GM23338 (cell line): Measurements from ENCODE around the gene LAMC3. TPM values are rescaled to one million over a fixed set of nuclear protein-coding genes. Genes with fewer than 3 reads are reported as not detected.

Source experiments
- ATAC-seq: fragments of 200-7000 bp; cut with Tn5 transposase; 3 replicates; pipeline ENCODE4 v1.9.1; 2020
- DNase-seq: peaks from one replicate; pipeline ENCODE4 v3.0.0-alpha.2; 2015; ENCODE audit warnings: low spot score
- H2AFZ ChIP-seq: fragments of 200-600 bp; sonication (generic); 2 replicates; pipeline ENCODE4 v1.8.0; 2016; ENCODE audit warnings: antibody characterized with exemption, mild to moderate bottlenecking, moderate library complexity
- H3F3A ChIP-seq: fragments of 200-600 bp; sonication (generic); replicated peaks from 2 replicates; pipeline ENCODE4 v1.8.0; 2017; ENCODE audit warnings: antibody characterized with exemption, mixed run types, low read depth
- H3K27ac ChIP-seq: fragments of 200-600 bp; sonication (generic); 2 replicates; pipeline ENCODE4 v1.6.1; 2016; ENCODE audit warnings: low read depth
- H3K27me3 ChIP-seq: fragments of 200-600 bp; sonication (generic); 2 replicates; pipeline ENCODE4 v1.8.0; 2016; ENCODE audit warnings: mild to moderate bottlenecking, mixed run types, moderate library complexity; ENCODE audit not compliant: insufficient read depth
- H3K36me3 ChIP-seq: fragments of 200-600 bp; sonication (generic); 2 replicates; pipeline ENCODE4 v1.8.0; 2016; ENCODE audit warnings: mild to moderate bottlenecking; ENCODE audit not compliant: insufficient read depth
- H3K4me1 ChIP-seq: fragments of 200-600 bp; sonication (generic); 2 replicates; pipeline ENCODE4 v1.8.0; 2016; ENCODE audit warnings: mild to moderate bottlenecking, moderate library complexity; ENCODE audit not compliant: insufficient read depth
- H3K4me2 ChIP-seq: fragments of 200-600 bp; sonication (generic); 2 replicates; pipeline ENCODE4 v1.7.1; 2017; ENCODE audit warnings: mixed run types
- H3K4me3 ChIP-seq: fragments of 200-600 bp; sonication (generic); 2 replicates; pipeline ENCODE4 v1.6.1; 2016; ENCODE audit warnings: mixed run types
- H3K79me2 ChIP-seq: fragments of 200-600 bp; sonication (generic); replicated peaks from 2 replicates; pipeline ENCODE4 v1.8.0; 2017; ENCODE audit warnings: mild to moderate bottlenecking; ENCODE audit not compliant: insufficient read depth
- H3K9me2 ChIP-seq: fragments of 200-600 bp; sonication (generic); 2 replicates; pipeline ENCODE4 v1.8.0; 2017; ENCODE audit not compliant: insufficient read depth
- H4K20me1 ChIP-seq: fragments of 200-600 bp; sonication (generic); replicated peaks from 2 replicates; pipeline ENCODE4 v1.8.0; 2017; ENCODE audit warnings: mild to moderate bottlenecking; ENCODE audit not compliant: insufficient read depth
- H3K27ac Mint-ChIP-seq: 2 replicates; pipeline ENCODE4 v1.8.0; 2020; ENCODE audit warnings: inconsistent platforms, mild to moderate bottlenecking, moderate library complexity, mixed read lengths
- H3K27me3 Mint-ChIP-seq: 3 replicates; pipeline ENCODE4 v1.8.0; 2022; ENCODE audit warnings: low read depth, mild to moderate bottlenecking, moderate library complexity, mixed read lengths, inconsistent platforms; ENCODE audit not compliant: insufficient read depth, poor library complexity
- H3K36me3 Mint-ChIP-seq: 3 replicates; pipeline ENCODE4 v1.8.0; 2021; ENCODE audit warnings: low read depth, mild to moderate bottlenecking, inconsistent platforms, moderate library complexity, mixed read lengths
- H3K4me1 Mint-ChIP-seq: 3 replicates; pipeline ENCODE4 v1.8.0; 2020; ENCODE audit warnings: mild to moderate bottlenecking, inconsistent platforms, mixed read lengths
- H3K4me3 Mint-ChIP-seq: 3 replicates; pipeline ENCODE4 v1.8.0; 2021; ENCODE audit warnings: moderate library complexity, mild to moderate bottlenecking, inconsistent platforms, mixed read lengths
- H3K9me3 Mint-ChIP-seq: 3 replicates; pipeline ENCODE4 v1.8.0; 2020; ENCODE audit warnings: moderate library complexity, mild to moderate bottlenecking, inconsistent platforms, mixed read lengths
- CREB1 ChIP-seq: fragments of 250-450 bp; sonication (Bioruptor Pico); IDR thresholded peaks from 2 replicates; pipeline ENCODE4 v1.5.0; 2020; ENCODE audit warnings: low read depth, mild to moderate bottlenecking, moderate library complexity
- EZH2 ChIP-seq: fragments of 200-600 bp; sonication (generic); IDR thresholded peaks from one replicate; pipeline ENCODE4 v1.8.0; 2017; ENCODE audit warnings: antibody characterized with exemption, mild to moderate bottlenecking, low read depth; ENCODE audit not compliant: unreplicated experiment
- EZH2phosphoT487 ChIP-seq: fragments of 200-600 bp; sonication (generic); IDR thresholded peaks from one replicate; pipeline ENCODE4 v1.8.1; 2018; ENCODE audit warnings: antibody characterized with exemption; ENCODE audit not compliant: unreplicated experiment
- JUNB ChIP-seq: IDR thresholded peaks from one replicate; pipeline ENCODE4 v1.6.1; 2016; ENCODE audit warnings: antibody characterized with exemption; ENCODE audit not compliant: unreplicated experiment
- NANOG ChIP-seq: IDR thresholded peaks from 2 replicates; pipeline ENCODE4 v1.6.1; 2016; ENCODE audit warnings: antibody characterized with exemption, borderline replicate concordance
- POLR2AphosphoS5 ChIP-seq: IDR thresholded peaks from 2 replicates; pipeline ENCODE4 v1.6.1; 2016; ENCODE audit warnings: antibody characterized with exemption, low read depth
- STAT1 ChIP-seq: IDR thresholded peaks from one replicate; pipeline ENCODE4 v1.6.1; 2016; ENCODE audit warnings: antibody characterized with exemption; ENCODE audit not compliant: unreplicated experiment
- ZNF114 ChIP-seq: fragments of 250-450 bp; sonication (Bioruptor Pico); IDR thresholded peaks from 2 replicates; pipeline ENCODE4 v1.5.0; 2020; ENCODE audit warnings: mild to moderate bottlenecking, moderate library complexity
- polyA plus RNA-seq: library from polyadenylated mRNA; unstranded; fragments of >200 nt; fragmentation: Nextera tagmentation; extraction: Ambion mirVana; gene quantifications from 2 replicates; pipeline ENCODE4 v1.2.1, GENCODE V29; 2016
- total RNA-seq: library from RNA; depleted of rRNA; stranded (reverse); fragments of >200 nt; shearing (Covaris generic); gene quantifications from 2 replicates; pipeline ENCODE4 v1.2.3, GENCODE V29; 2014
- TF ChIP-seq, protein P1 (sequence below), 2 experiments: fragments of 200-600 bp in 1 of 2; sonication (generic) in 1 of 2; conservative IDR thresholded peaks; 2 replicates each; pipeline versions ENCODE4 v1.5.1 to v1.6.1; 2016 to 2017; ENCODE audit warnings: antibody characterized with exemption in 2 of 2, low read depth in 2 of 2, mild to moderate bottlenecking in 2 of 2, moderate library complexity in 1 of 2
- TF ChIP-seq, protein P2 (sequence below): IDR thresholded peaks from 2 replicates; pipeline ENCODE4 v1.6.1; 2016; ENCODE audit warnings: antibody characterized with exemption
- TF ChIP-seq, protein P3 (sequence below): fragments of 250-450 bp; sonication (Bioruptor Pico); IDR thresholded peaks from 2 replicates; pipeline ENCODE4 v1.5.0; 2020; ENCODE audit warnings: mild to moderate bottlenecking, moderate library complexity
- TF ChIP-seq, protein P4 (sequence below): IDR thresholded peaks from one replicate; pipeline ENCODE4 v1.6.1; 2018; ENCODE audit warnings: antibody characterized with exemption; ENCODE audit not compliant: unreplicated experiment

LAMC3 gene
- total and polyA plus RNA-seq, 2 experiments from 2014 or later, result 9.0 to 27.4 TPM

DNA sequence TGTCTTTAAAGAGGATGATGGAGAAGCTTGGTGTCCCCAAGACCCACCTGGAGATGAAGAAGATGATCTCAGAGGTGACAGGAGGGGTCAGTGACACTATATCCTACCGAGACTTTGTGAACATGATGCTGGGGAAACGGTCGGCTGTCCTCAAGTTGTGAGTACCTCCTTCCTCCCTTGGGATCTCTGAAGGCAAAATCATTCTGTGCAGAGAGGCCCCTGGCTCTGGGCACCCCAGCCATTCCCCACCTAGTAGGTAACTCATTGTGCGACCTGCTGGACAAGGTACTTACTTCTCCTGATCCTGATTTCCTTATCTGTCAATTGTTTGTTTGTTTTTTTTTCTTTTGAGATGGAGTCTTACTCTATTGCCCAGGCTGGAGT, 108.8 kb downstream of the LAMC3 start:
- peaks cover 6% of the 10 kb centered on the region; the same call in 1 of the 2 replicates for H3F3A ChIP-seq
- H3K4me1 ChIP-seq, result no peaks in the 10 kb centered on the region
- Mint-ChIP-seq H3K36me3 (peaks cover 85% of the 10 kb centered on the region), H3K27me3 (peaks cover 13% of the 10 kb centered on the region), H3K4me1 (peaks cover 1% of the 10 kb centered on the region; the same call in 1 of the 3 replicates), H3K27ac (no peak overlapping the region), H3K9me3 (no peaks in the 10 kb centered on the region), H3K4me3 (no peak overlapping the region)
- H3K9me2 ChIP-seq, result no peaks in the 10 kb centered on the region
- TF ChIP-seq JUNB, result no peak
- TF ChIP-seq EZH2phosphoT487, result no peak
- TF ChIP-seq ZNF114 (CRISPR knock-in tag), result no peak
- TF ChIP-seq, protein P1, sequence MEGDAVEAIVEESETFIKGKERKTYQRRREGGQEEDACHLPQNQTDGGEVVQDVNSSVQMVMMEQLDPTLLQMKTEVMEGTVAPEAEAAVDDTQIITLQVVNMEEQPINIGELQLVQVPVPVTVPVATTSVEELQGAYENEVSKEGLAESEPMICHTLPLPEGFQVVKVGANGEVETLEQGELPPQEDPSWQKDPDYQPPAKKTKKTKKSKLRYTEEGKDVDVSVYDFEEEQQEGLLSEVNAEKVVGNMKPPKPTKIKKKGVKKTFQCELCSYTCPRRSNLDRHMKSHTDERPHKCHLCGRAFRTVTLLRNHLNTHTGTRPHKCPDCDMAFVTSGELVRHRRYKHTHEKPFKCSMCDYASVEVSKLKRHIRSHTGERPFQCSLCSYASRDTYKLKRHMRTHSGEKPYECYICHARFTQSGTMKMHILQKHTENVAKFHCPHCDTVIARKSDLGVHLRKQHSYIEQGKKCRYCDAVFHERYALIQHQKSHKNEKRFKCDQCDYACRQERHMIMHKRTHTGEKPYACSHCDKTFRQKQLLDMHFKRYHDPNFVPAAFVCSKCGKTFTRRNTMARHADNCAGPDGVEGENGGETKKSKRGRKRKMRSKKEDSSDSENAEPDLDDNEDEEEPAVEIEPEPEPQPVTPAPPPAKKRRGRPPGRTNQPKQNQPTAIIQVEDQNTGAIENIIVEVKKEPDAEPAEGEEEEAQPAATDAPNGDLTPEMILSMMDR (conservative IDR thresholded peaks at IDR 0.05; ENCODE audit: low read depth in 2 of 2), result no peak
- TF ChIP-seq NANOG, result no peak
- TF ChIP-seq, protein P2, sequence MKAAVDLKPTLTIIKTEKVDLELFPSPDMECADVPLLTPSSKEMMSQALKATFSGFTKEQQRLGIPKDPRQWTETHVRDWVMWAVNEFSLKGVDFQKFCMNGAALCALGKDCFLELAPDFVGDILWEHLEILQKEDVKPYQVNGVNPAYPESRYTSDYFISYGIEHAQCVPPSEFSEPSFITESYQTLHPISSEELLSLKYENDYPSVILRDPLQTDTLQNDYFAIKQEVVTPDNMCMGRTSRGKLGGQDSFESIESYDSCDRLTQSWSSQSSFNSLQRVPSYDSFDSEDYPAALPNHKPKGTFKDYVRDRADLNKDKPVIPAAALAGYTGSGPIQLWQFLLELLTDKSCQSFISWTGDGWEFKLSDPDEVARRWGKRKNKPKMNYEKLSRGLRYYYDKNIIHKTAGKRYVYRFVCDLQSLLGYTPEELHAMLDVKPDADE, result no peak
- TF ChIP-seq STAT1, result no peak
- no peak for TF ChIP-seq POLR2AphosphoS5
- TF ChIP-seq, protein P3, sequence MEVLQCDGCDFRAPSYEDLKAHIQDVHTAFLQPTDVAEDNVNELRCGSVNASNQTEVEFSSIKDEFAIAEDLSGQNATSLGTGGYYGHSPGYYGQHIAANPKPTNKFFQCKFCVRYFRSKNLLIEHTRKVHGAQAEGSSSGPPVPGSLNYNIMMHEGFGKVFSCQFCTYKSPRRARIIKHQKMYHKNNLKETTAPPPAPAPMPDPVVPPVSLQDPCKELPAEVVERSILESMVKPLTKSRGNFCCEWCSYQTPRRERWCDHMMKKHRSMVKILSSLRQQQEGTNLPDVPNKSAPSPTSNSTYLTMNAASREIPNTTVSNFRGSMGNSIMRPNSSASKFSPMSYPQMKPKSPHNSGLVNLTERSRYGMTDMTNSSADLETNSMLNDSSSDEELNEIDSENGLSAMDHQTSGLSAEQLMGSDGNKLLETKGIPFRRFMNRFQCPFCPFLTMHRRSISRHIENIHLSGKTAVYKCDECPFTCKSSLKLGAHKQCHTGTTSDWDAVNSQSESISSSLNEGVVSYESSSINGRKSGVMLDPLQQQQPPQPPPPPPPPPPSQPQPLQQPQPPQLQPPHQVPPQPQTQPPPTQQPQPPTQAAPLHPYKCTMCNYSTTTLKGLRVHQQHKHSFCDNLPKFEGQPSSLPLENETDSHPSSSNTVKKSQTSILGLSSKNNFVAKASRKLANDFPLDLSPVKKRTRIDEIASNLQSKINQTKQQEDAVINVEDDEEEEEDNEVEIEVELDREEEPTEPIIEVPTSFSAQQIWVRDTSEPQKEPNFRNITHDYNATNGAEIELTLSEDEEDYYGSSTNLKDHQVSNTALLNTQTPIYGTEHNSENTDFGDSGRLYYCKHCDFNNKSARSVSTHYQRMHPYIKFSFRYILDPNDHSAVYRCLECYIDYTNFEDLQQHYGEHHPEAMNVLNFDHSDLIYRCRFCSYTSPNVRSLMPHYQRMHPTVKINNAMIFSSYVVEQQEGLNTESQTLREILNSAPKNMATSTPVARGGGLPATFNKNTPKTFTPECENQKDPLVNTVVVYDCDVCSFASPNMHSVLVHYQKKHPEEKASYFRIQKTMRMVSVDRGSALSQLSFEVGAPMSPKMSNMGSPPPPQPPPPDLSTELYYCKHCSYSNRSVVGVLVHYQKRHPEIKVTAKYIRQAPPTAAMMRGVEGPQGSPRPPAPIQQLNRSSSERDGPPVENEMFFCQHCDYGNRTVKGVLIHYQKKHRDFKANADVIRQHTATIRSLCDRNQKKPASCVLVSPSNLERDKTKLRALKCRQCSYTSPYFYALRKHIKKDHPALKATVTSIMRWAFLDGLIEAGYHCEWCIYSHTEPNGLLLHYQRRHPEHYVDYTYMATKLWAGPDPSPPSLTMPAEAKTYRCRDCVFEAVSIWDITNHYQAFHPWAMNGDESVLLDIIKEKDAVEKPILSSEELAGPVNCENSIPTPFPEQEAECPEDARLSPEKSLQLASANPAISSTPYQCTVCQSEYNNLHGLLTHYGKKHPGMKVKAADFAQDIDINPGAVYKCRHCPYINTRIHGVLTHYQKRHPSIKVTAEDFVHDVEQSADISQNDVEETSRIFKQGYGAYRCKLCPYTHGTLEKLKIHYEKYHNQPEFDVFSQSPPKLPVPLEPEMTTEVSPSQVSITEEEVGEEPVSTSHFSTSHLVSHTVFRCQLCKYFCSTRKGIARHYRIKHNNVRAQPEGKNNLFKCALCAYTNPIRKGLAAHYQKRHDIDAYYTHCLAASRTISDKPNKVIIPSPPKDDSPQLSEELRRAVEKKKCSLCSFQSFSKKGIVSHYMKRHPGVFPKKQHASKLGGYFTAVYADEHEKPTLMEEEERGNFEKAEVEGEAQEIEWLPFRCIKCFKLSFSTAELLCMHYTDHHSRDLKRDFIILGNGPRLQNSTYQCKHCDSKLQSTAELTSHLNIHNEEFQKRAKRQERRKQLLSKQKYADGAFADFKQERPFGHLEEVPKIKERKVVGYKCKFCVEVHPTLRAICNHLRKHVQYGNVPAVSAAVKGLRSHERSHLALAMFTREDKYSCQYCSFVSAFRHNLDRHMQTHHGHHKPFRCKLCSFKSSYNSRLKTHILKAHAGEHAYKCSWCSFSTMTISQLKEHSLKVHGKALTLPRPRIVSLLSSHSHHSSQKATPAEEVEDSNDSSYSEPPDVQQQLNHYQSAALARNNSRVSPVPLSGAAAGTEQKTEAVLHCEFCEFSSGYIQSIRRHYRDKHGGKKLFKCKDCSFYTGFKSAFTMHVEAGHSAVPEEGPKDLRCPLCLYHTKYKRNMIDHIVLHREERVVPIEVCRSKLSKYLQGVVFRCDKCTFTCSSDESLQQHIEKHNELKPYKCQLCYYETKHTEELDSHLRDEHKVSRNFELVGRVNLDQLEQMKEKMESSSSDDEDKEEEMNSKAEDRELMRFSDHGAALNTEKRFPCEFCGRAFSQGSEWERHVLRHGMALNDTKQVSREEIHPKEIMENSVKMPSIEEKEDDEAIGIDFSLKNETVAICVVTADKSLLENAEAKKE (CRISPR knock-in tag), result no peak
- no peak for TF ChIP-seq EZH2
- no peak for TF ChIP-seq CREB1 (CRISPR knock-in tag)
- TF ChIP-seq, protein P4, sequence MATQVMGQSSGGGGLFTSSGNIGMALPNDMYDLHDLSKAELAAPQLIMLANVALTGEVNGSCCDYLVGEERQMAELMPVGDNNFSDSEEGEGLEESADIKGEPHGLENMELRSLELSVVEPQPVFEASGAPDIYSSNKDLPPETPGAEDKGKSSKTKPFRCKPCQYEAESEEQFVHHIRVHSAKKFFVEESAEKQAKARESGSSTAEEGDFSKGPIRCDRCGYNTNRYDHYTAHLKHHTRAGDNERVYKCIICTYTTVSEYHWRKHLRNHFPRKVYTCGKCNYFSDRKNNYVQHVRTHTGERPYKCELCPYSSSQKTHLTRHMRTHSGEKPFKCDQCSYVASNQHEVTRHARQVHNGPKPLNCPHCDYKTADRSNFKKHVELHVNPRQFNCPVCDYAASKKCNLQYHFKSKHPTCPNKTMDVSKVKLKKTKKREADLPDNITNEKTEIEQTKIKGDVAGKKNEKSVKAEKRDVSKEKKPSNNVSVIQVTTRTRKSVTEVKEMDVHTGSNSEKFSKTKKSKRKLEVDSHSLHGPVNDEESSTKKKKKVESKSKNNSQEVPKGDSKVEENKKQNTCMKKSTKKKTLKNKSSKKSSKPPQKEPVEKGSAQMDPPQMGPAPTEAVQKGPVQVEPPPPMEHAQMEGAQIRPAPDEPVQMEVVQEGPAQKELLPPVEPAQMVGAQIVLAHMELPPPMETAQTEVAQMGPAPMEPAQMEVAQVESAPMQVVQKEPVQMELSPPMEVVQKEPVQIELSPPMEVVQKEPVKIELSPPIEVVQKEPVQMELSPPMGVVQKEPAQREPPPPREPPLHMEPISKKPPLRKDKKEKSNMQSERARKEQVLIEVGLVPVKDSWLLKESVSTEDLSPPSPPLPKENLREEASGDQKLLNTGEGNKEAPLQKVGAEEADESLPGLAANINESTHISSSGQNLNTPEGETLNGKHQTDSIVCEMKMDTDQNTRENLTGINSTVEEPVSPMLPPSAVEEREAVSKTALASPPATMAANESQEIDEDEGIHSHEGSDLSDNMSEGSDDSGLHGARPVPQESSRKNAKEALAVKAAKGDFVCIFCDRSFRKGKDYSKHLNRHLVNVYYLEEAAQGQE, result no peak
- H4K20me1 ChIP-seq, result no peaks in the 10 kb centered on the region; the same call in none of the 2 replicates
- no peaks in the 10 kb centered on the region for H3K79me2 ChIP-seq
- no peak overlapping the region for H3K4me2 ChIP-seq
- no peaks in the 10 kb centered on the region for H3K27me3 ChIP-seq
- ATAC-seq (no peak), DNase-seq (no peak)
- H3K36me3 ChIP-seq, result peaks cover 37% of the 10 kb centered on the region
- H3K27ac ChIP-seq, result no peak overlapping the region
- no peak overlapping the region for H2AFZ ChIP-seq
- no peak overlapping the region for H3K4me3 ChIP-seq
